ENCODE results near the gene CAPZB.

DNA sequence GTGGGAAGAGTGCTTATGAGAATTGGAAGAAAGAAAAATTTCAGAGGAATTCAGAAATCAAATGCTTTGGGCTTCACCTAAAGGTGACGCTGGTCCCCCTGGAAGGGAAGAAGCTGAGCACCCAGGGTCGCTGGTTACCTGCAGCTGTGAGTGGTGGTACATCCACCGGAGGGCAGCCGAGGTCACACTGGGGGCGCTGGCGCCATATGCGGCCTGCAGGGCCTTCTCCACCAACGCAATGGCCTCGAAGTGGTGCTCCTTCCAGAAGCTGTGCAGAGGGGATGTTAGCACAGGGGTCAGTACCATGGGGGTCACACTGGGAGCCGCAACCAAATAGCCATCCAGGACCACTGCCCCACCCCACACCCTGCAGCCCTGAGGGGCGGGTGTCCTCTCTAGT is 179.5 kb downstream of the CAPZB start:
- TF ChIP-seq MXI1 (IDR thresholded peaks at IDR 0.05; ENCODE audit: borderline replicate concordance, low read depth, low read length) (no peak), RAD21 (IDR thresholded peaks at IDR 0.05; ENCODE audit: low read length) (no peak), POLR2A (IDR thresholded peaks at IDR 0.05; ENCODE audit: low read depth, low read length) (no peak)
